Measurements from ENCODE around the gene SOS2. TPM values are rescaled to one million over a fixed set of nuclear protein-coding genes. Genes with fewer than 3 reads are reported as not detected.

The SOS2 gene
- total and polyA plus RNA-seq, 2 of the 8 experiments (the other 6 are each of a cell fraction or from before 2014, with no cell fraction given): 2.8 to 12.7 TPM

- no peak overlapping the region for H2BK12ac ChIP-seq (ENCODE audit: low read depth, low read length)
- no peak overlapping the region for H4K5ac ChIP-seq (ENCODE audit: insufficient read length, low read depth, low read length)
- no peak overlapping the region for H2AFZ ChIP-seq (ENCODE audit: low read length)
- H3K56ac ChIP-seq (replicated peaks; ENCODE audit: insufficient read length, low read depth, low read length): no peak overlapping the region
- H3K4me1 ChIP-seq (replicated peaks in 1 of 4; ENCODE audit: control insufficient read depth in 3 of 4, insufficient read depth in 4 of 4, low read length in 3 of 4): no peaks in the 10 kb centered on the region
- FAIRE-seq (no peak), DNase-seq (ENCODE audit: low read depth in 1 of 2, low spot score in 2 of 2) (no peak)
- H3K4me3 ChIP-seq (ENCODE audit: extremely low read depth in 1 of 4, insufficient read depth in 2 of 4, low read depth in 3 of 4, low read length in 4 of 4): no peak overlapping the region
- H2AK5ac ChIP-seq (ENCODE audit: low read depth, low read length): no peak overlapping the region
- no peaks in the 10 kb centered on the region for H3K9me3 ChIP-seq (ENCODE audit: insufficient read depth in 2 of 2, low read depth in 1 of 2, low read length in 1 of 2)
- no peak overlapping the region for H4K91ac ChIP-seq (replicated peaks; ENCODE audit: insufficient read length, low read length)
- TF ChIP-seq TEAD4 (IDR thresholded peaks at IDR 0.05; ENCODE audit: low read depth, low read length) (no peak), KDM5A (IDR thresholded peaks at IDR 0.05; ENCODE audit: low read length) (no peak), MAFK (IDR thresholded peaks at IDR 0.05; ENCODE audit: low read depth, low read length) (no peak)
- no peak overlapping the region for H3K4me2 ChIP-seq (ENCODE audit: insufficient read depth in 1 of 2, low read depth in 2 of 2, low read length in 2 of 2)
- H3K18ac ChIP-seq (ENCODE audit: extremely low read depth, low read length): no peak overlapping the region
- no peak overlapping the region for H3K4ac ChIP-seq (replicated peaks; ENCODE audit: insufficient read length, low read depth, low read length)
- H3K36me3 ChIP-seq (ENCODE audit: control insufficient read depth in 2 of 4, insufficient read depth in 4 of 4, low read length in 3 of 4): no peaks in the 10 kb centered on the region; a peak in 1 of 8 replicates
- H3K27me3 ChIP-seq (replicated peaks in 1 of 4; ENCODE audit: control insufficient read depth in 3 of 4, extremely low read depth in 1 of 4, insufficient read depth in 3 of 4, low read length in 3 of 4): no peaks in the 10 kb centered on the region
- H2BK20ac ChIP-seq (ENCODE audit: low read length): no peak overlapping the region
- no peaks in the 10 kb centered on the region for H3K79me2 ChIP-seq (ENCODE audit: control insufficient read depth in 1 of 2, insufficient read depth in 2 of 2, low read length in 2 of 2)
- 87% methylated on average over 1 of the region's 1 CpG; no CpG with 5 or more reads in 1 of the 2 experiments for WGBS, 2 experiments (ENCODE audit: extremely low coverage in 1 of 2, insufficient coverage in 1 of 2, insufficient read length in 1 of 2, insufficient replicate concordance in 2 of 2, low coverage in 1 of 2, low lambda C conversion rate in 2 of 2, missing lambda C conversion rate in 1 of 2)
- no peak overlapping the region for H3K9ac ChIP-seq (replicated peaks in 1 of 4; ENCODE audit: extremely low read depth in 1 of 4, low read depth in 3 of 4, low read length in 3 of 4)
- H3K23ac ChIP-seq (ENCODE audit: insufficient read length): no peak overlapping the region
- no peak overlapping the region for H4K8ac ChIP-seq (ENCODE audit: extremely low read depth, insufficient read depth, low read length)
- CTCF ChIA-PET (ENCODE audit: partially characterized antibody): interaction anchor here (0.7 to 2.0 kb wide), 2 partner anchors 135 to 378 kb away, joined by 4 read pairs; no protein-coding TSS in a partner anchor
- no peaks in the 10 kb centered on the region for H3K23me2 ChIP-seq (ENCODE audit: low read depth, low read length)
- no peak overlapping the region for H3K14ac ChIP-seq (ENCODE audit: insufficient read length)
- POLR2A ChIA-PET (ENCODE audit: partially characterized antibody): interaction anchor here (1.4 kb wide), 1 partner anchor 24 kb away, joined by 4 read pairs; no protein-coding TSS in a partner anchor
- H2BK15ac ChIP-seq (ENCODE audit: low read length): no peak overlapping the region
- no peak overlapping the region for H2BK5ac ChIP-seq (ENCODE audit: low read depth, low read length)
- H2BK120ac ChIP-seq (replicated peaks; ENCODE audit: low read depth, low read length): no peak overlapping the region
- H3K79me1 ChIP-seq (ENCODE audit: low read depth, low read length): no peaks in the 10 kb centered on the region
- no peaks in the 10 kb centered on the region for H4K20me1 ChIP-seq (replicated peaks in 1 of 2; ENCODE audit: control insufficient read depth in 1 of 2, insufficient read depth in 2 of 2, low read length in 2 of 2)
- H3K27ac ChIP-seq (ENCODE audit: low read depth, low read length): no peak overlapping the region
Measured at GRCh38 chr14:50186107-50186506, 45.3 kb downstream of the SOS2 start.

All from H1 (cell line).